GM21515 (cell line): Measurements from ENCODE around the gene USF1.
"Not testable (repeated sequence)": the region's sequence is repeated elsewhere in the genome, so short reads cannot be mapped to it uniquely, and the experiment has no call there.

ENCODE experiments used
- ATAC-seq: cut with Tn5 transposase; IDR thresholded peaks from one replicate; pipeline ENCODE4 v1.9.1; 2021; ENCODE audit not compliant: unreplicated experiment

USF1 gene

GRCh38 chr1:161048949-161049722, 3.4 kb upstream of the USF1 start:
- no peak for ATAC-seq

GRCh38 chr1:161047436-161048420, 2.0 kb upstream of the USF1 start:
- ATAC-seq: no peak

- peak; percentile 42 for ATAC-seq
These were observed 940 bp upstream of the USF1 start for GRCh38 chr1:161046605-161047228.

GRCh38 chr1:161044908-161045735, 655 bp downstream of the USF1 start:
- peak; percentile 41 for ATAC-seq

- ATAC-seq: no peak
These were observed 1.3 kb downstream of the USF1 start for GRCh38 chr1:161044535-161044907.

GRCh38 chr1:161039546-161039945, 6.2 kb downstream of the USF1 start:
- no peak for ATAC-seq

GRCh38 chr1:161039154-161039545, 6.6 kb downstream of the USF1 start:
- ATAC-seq: no peak

- ATAC-seq: peak; percentile 77
These were observed 7.1 kb downstream of the USF1 start, which contains the start of gene TSTD1 for GRCh38 chr1:161038523-161039153. TSS of gene TSTD1 (minus strand) at chr1:161038964. CDS start at chr1:161038889, 75 bp downstream.

GRCh38 chr1:161037661-161038522, 7.9 kb downstream of the USF1 start:
- no peak for ATAC-seq

GRCh38 chr1:161033751-161034150, 12.0 kb downstream of the USF1 start:
- no peak for ATAC-seq

GRCh38 chr1:161032409-161032808, 13.4 kb downstream of the USF1 start:
- no peak for ATAC-seq

GRCh38 chr1:161031874-161032273, 13.9 kb downstream of the USF1 start:
- no peak for ATAC-seq

GRCh38 chr1:161029466-161029865, 16.3 kb downstream of the USF1 start:
- ATAC-seq: not testable (repeated sequence)

- ATAC-seq: not testable (repeated sequence)
These were observed 18.8 kb downstream of the USF1 start for GRCh38 chr1:161026954-161027353.

- not testable (repeated sequence) for ATAC-seq
These were observed 23.3 kb downstream of the USF1 start for GRCh38 chr1:161022432-161022831.

GRCh38 chr1:161021970-161022353, 23.8 kb downstream of the USF1 start:
- no peak for ATAC-seq

- ATAC-seq: peak; percentile 90
These were observed 24.4 kb downstream of the USF1 start for GRCh38 chr1:161021165-161021969.

- ATAC-seq: peak; percentile 32
These were observed 25.1 kb downstream of the USF1 start, which contains the start of gene F11R for GRCh38 chr1:161020509-161021164. TSS of gene F11R (minus strand) at chr1:161021152. CDS start at chr1:161021073, 79 bp downstream.
